NT2/D1 (cell line): ENCODE results near the gene ZNF839.

Source experiments
- DNase-seq: peaks from one replicate; pipeline ENCODE4 v3.0.0-alpha.2; 2011; ENCODE audit warnings: low read depth, low spot score
- H3K27me3 ChIP-seq: 2 replicates; pipeline ENCODE4 v1.6.0; 2011; ENCODE audit warnings: mild to moderate bottlenecking; ENCODE audit not compliant: insufficient read length, insufficient read depth
- H3K36me3 ChIP-seq: 2 replicates; pipeline ENCODE4 v1.6.1; 2011; ENCODE audit warnings: mild to moderate bottlenecking, low read length, mixed read lengths; ENCODE audit not compliant: insufficient read depth, insufficient read length
- H3K4me1 ChIP-seq: 2 replicates; pipeline ENCODE4 v1.5.1; 2011; ENCODE audit not compliant: insufficient read depth, insufficient read length
- H3K4me3 ChIP-seq: 2 replicates; pipeline ENCODE4 v1.5.1; 2011; ENCODE audit warnings: low read depth; ENCODE audit not compliant: insufficient read length
- H3K9ac ChIP-seq: 2 replicates; pipeline ENCODE4 v1.6.0; 2011; ENCODE audit warnings: low read depth; ENCODE audit not compliant: insufficient read length
- H3K9me3 ChIP-seq: 2 replicates; pipeline ENCODE4 v1.5.1; 2011; ENCODE audit warnings: mild to moderate bottlenecking, low read length; ENCODE audit not compliant: insufficient read depth
- SUZ12 ChIP-seq: IDR thresholded peaks from 2 replicates; pipeline ENCODE4 v1.6.1; 2011; ENCODE audit not compliant: insufficient read length, insufficient read depth; ENCODE audit errors: extremely low read depth
- YY1 ChIP-seq: IDR thresholded peaks from 2 replicates; pipeline ENCODE4 v1.6.1; 2011; ENCODE audit not compliant: insufficient read length, insufficient read depth
- ZNF274 ChIP-seq: IDR thresholded peaks from 2 replicates; pipeline ENCODE4 v1.6.1; 2011; ENCODE audit warnings: mild to moderate bottlenecking, low read depth, low read length

ZNF839 gene

GRCh38 chr14:102319351-102320032, at the start of gene ZNF839:
ZNF839 (plus strand) TSS chr14:102319746; CDS start chr14:102319766, 20 bp downstream.
- Histone ChIP-seq H3K9me3 (no peaks in the 10 kb centered on the region), H3K9ac (peak within 1 kb of the TSS; percentile 86), H3K4me3 (peak within 1 kb of the TSS; percentile 84), H3K27me3 (no peaks in the 10 kb centered on the region), H3K36me3 (peaks cover 8% of the 10 kb centered on the region), H3K4me1 (no peaks in the 10 kb centered on the region)
- DNase-seq = peak; percentile 74
- TF ChIP-seq YY1 (peak; percentile 70), ZNF274 (no peak)

GRCh38 chr14:102272392-102272791, 47.2 kb upstream of the ZNF839 start:
- Histone ChIP-seq H3K4me1 (no peaks in the 10 kb centered on the region), H3K9me3 (no peaks in the 10 kb centered on the region), H3K4me3 (no peak overlapping the region), H3K9ac (no peak overlapping the region), H3K36me3 (no peaks in the 10 kb centered on the region), H3K27me3 (no peaks in the 10 kb centered on the region)
- no peak for DNase-seq
- no peak for TF ChIP-seq YY1

- no peak for TF ChIP-seq SUZ12
- no peak for TF ChIP-seq ZNF274
- TF ChIP-seq YY1 = no peak
- Histone ChIP-seq H3K36me3 (no peaks in the 10 kb centered on the region), H3K4me3 (no peak overlapping the region), H3K9me3 (no peaks in the 10 kb centered on the region), H3K9ac (no peak overlapping the region), H3K27me3 (no peaks in the 10 kb centered on the region), H3K4me1 (peaks cover 2% of the 10 kb centered on the region)
- DNase-seq = no peak
Observed at GRCh38 chr14:102275866-102276265, 43.7 kb upstream of the ZNF839 start.

DNA sequence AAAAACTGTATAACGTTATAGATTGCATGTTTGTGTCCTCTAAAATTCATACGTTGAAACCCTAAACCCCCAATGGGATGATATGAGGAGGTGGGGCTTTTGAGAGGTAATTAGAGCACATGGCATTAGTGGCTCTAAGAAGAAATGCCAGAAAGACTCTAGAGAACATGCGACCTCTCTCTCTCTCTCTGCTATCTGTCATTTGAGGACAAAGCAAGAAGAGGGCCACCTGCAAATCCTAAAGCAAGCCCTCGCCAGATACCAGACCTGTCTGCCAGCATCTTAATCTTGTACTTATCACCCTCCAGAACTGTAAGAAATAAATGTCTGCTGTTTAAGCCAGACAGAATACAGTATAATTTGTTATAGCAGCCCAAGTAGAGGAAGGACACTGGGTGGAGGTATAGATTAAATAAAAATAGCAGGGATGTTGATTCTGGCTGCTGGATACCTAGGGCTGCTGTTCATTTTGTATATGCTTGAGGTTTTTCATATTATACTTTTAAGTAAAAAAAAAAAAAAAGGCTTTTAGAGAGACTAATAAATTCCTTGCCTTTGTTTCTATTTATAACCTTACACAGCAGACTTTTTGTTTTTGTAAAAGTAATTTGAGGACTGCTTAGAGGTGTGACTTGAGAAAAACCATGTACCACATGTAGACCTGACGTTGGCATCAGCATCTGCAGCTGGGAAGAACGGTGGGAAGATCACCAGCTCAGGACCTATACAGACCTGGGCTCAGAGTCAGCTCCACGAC, 41.5 kb upstream of the ZNF839 start:
- Histone ChIP-seq H3K4me3 (no peak overlapping the region), H3K4me1 (peaks cover 2% of the 10 kb centered on the region), H3K9ac (no peak overlapping the region), H3K27me3 (no peaks in the 10 kb centered on the region), H3K9me3 (no peaks in the 10 kb centered on the region), H3K36me3 (no peaks in the 10 kb centered on the region)
- TF ChIP-seq YY1 = no peak
- TF ChIP-seq ZNF274 = no peak
- TF ChIP-seq SUZ12 = no peak
- DNase-seq = no peak

DNA sequence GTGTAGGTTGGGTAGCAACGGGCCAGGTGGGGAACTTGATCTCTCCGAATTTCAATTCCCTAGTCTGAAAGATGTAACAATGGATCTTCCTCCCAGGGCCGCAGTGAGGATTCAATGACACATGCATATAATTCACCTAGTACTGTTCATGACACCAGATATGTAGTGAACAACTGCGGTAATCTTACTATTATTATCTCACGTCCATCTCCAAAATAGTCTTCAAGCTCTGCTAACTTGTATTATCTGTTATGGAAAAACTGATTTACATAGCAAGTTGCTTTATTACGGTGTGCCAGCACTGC, 41.0 kb upstream of the ZNF839 start:
- Histone ChIP-seq H3K4me3 (no peak overlapping the region), H3K9ac (no peak overlapping the region), H3K36me3 (no peaks in the 10 kb centered on the region), H3K9me3 (no peaks in the 10 kb centered on the region), H3K27me3 (no peaks in the 10 kb centered on the region), H3K4me1 (peaks cover 2% of the 10 kb centered on the region)
- no peak for DNase-seq
- no peak for TF ChIP-seq YY1
- TF ChIP-seq ZNF274 = no peak
- TF ChIP-seq SUZ12 = no peak

DNA sequence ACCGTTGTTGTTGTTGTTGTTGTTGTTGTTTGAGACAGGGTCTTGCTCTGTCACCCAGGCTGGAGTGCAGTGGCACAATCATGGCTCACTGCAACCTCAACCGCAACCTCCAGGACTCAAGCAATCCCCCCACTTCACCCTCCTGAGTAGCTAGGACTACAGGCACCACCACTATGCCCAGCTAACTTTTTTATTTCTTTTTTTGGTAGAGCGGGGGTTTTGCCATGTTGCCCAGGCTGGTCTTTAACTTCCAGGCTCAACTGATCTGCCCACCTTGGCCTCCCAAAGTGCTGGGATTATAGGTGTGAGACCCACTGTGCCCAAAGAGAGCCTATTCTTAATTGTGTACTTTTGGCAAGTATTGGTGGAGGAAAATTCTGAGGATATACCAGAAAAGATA, 40.3 kb upstream of the ZNF839 start:
- Histone ChIP-seq H3K9ac (no peak overlapping the region), H3K4me1 (peaks cover 2% of the 10 kb centered on the region), H3K4me3 (no peak overlapping the region)

DNA sequence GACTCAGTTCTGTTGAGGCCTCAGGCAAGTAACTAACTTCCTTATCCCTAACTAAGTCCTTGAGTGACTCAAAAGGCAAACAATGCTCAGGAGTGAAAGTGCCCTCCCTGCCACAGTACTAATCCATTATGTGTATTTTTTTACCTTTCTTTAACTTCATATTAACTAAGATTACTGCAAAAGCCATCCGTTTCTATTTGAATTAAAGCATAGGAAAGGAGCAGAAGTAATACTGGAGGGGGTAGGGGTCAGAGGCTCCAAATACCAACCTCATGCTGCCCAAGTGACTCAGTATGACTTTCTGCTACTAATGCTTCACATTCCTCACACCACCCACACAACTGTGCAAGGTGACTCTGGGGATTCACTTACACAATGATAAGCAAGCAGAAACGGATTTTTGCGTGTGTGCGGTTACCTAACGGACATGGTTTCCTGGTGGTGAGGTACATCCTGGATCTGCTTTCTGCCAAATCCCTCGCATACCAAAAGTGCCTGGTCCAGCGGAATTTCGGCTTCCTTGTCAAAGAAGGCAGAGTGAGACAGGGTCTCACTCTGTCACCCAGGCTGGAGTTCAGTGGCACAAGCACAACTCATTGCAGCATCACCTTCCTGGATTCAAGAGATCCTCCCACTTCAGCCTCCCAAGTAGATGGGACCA, 39.7 kb upstream of the ZNF839 start:
- TF ChIP-seq SUZ12 = no peak
- no peak for TF ChIP-seq YY1
- DNase-seq = no peak
- Histone ChIP-seq H3K9ac (no peak overlapping the region), H3K27me3 (no peaks in the 10 kb centered on the region), H3K36me3 (no peaks in the 10 kb centered on the region), H3K9me3 (no peaks in the 10 kb centered on the region), H3K4me1 (peaks cover 2% of the 10 kb centered on the region), H3K4me3 (no peak overlapping the region)

More for the DNA sequence above, 40.3 kb upstream of the ZNF839 start:
- Histone ChIP-seq H3K36me3 (no peaks in the 10 kb centered on the region), H3K9me3 (no peaks in the 10 kb centered on the region), H3K27me3 (no peaks in the 10 kb centered on the region)
- TF ChIP-seq YY1 (no peak), ZNF274 (no peak), SUZ12 (no peak)
- no peak for DNase-seq
